ENCODE measurements around the gene HMBS. TPM values are rescaled to one million over a fixed set of nuclear protein-coding genes. Genes with fewer than 3 reads are reported as not detected.
"Not testable (repeated sequence)": the region's sequence is repeated elsewhere in the genome, so short reads cannot be mapped to it uniquely, and the experiment has no call there.

The HMBS gene
- polyA plus RNA-seq: 10 to 100 TPM; 18.4 to 45.3 (median 20.5) TPM
- long read RNA-seq, donor 1, transcript HMBS-201 (14 exons, 1,501 nt): major isoform, 7 of 85 reads
- long read RNA-seq, donor 1, partial matches to known transcripts: 46 of 85 reads
- long read RNA-seq, donor 1, other reads (novel, unspliced or antisense): 30 of 85 reads
- long read RNA-seq, donor 2, partial matches to known transcripts: 0 of 2 reads
- long read RNA-seq, donor 2, other reads (novel, unspliced or antisense): 0 of 2 reads
- long read RNA-seq, donor 3, partial matches to known transcripts: 0 of 6 reads
- long read RNA-seq, donor 3, other reads (novel, unspliced or antisense): 0 of 6 reads
- long read RNA-seq, donor 4: 0 reads
- long read RNA-seq, donor 5, partial matches to known transcripts: 0 of 2 reads
- long read RNA-seq, donor 5, other reads (novel, unspliced or antisense): 0 of 2 reads
- long read RNA-seq, donor 6, transcript HMBS-201 (14 exons, 1,501 nt): major isoform, 6 of 7 reads
- long read RNA-seq, donor 6, partial matches to known transcripts: 0 of 7 reads
- long read RNA-seq, donor 6, other reads (novel, unspliced or antisense): 0 of 7 reads
- long read RNA-seq, donor 7: 0 reads
- long read RNA-seq, donor 8, partial matches to known transcripts: 0 of 1 reads
- long read RNA-seq, donor 8, other reads (novel, unspliced or antisense): 0 of 1 reads
- long read RNA-seq, donor 9, partial matches to known transcripts: 0 of 3 reads
- long read RNA-seq, donor 9, other reads (novel, unspliced or antisense): 0 of 3 reads
- long read RNA-seq, donor 10, transcript HMBS-201 (14 exons, 1,501 nt): major isoform, 6 of 8 reads
- long read RNA-seq, donor 10, partial matches to known transcripts: 0 of 8 reads
- long read RNA-seq, donor 10, other reads (novel, unspliced or antisense): 0 of 8 reads

GRCh38 chr11:119084663-119085436 is at the start of gene HMBS:
Gene HMBS, plus strand, starts transcription at chr11:119084881. Its CDS starts 153 bp downstream, at chr11:119085034.
- no peaks in the 10 kb centered on the region for H3K9me3 ChIP-seq (ENCODE audit: control insufficient read depth in 2 of 2, insufficient read depth in 1 of 2, low read depth in 1 of 2, low read length in 1 of 2)
- FAIRE-seq: no peak
- no peaks in the 10 kb centered on the region for H3K27me3 ChIP-seq (ENCODE audit: control insufficient read depth in 3 of 3, insufficient read depth in 3 of 3, low read length in 3 of 3)

GRCh38 chr11:119038884-119039283 is 45.8 kb upstream of the HMBS start:
- FAIRE-seq: no peak
- WGBS, 3 donors: 87 to 90% (median 88%) methylated on average over 5 of the region's 5 CpGs
- H3K27ac ChIP-seq (ENCODE audit: low read depth in 1 of 3, low read length in 2 of 3): no peak overlapping the region

More at GRCh38 chr11:119084663-119085436, at the start of gene HMBS:
- WGBS, 3 donors: 0% methylated on average over 43 to 45 of the region's 45 CpGs
- H3K36me3 ChIP-seq (ENCODE audit: control insufficient read depth in 3 of 3, insufficient read depth in 2 of 3, low read depth in 1 of 3, low read length in 3 of 3): peaks cover 5 to 58% (median 13%) of the 10 kb centered on the region in 3 donors
- peaks cover 3 to 39% (median 3%) of the 10 kb centered on the region in 3 donors for H3K4me1 ChIP-seq (ENCODE audit: control insufficient read depth in 3 of 3, insufficient read depth in 2 of 3, low read depth in 1 of 3, low read length in 2 of 3)
- peak; percentile 97 to 98 for DNase-seq
- peak within 1 kb of the TSS; percentile 60 to 73 (median 70) for H3K4me3 ChIP-seq (ENCODE audit: low read depth in 1 of 3, low read length in 3 of 3)
- peak within 1 kb of the TSS; percentile 38 to 92 (median 91) for H3K27ac ChIP-seq (ENCODE audit: low read depth in 1 of 3, low read length in 2 of 3)

GRCh38 chr11:119039471-119039870 is 45.2 kb upstream of the HMBS start:
- not testable (repeated sequence) for H3K36me3 ChIP-seq (ENCODE audit: control insufficient read depth in 3 of 3, insufficient read depth in 2 of 3, low read depth in 1 of 3, low read length in 3 of 3); H3K4me3 ChIP-seq (ENCODE audit: low read depth in 1 of 3, low read length in 3 of 3); DNase-seq; H3K27ac ChIP-seq (ENCODE audit: low read depth in 1 of 3, low read length in 2 of 3); FAIRE-seq; H3K9me3 ChIP-seq (ENCODE audit: control insufficient read depth in 2 of 2, insufficient read depth in 1 of 2, low read depth in 1 of 2, low read length in 1 of 2); H3K27me3 ChIP-seq (ENCODE audit: control insufficient read depth in 3 of 3, insufficient read depth in 3 of 3, low read length in 3 of 3); H3K4me1 ChIP-seq (ENCODE audit: control insufficient read depth in 3 of 3, insufficient read depth in 2 of 3, low read depth in 1 of 3, low read length in 2 of 3)
- WGBS, 3 donors: 43 to 74% (median 56%) methylated on average over 6 to 11 of the region's 11 CpGs

More at GRCh38 chr11:119038884-119039283, 45.8 kb upstream of the HMBS start:
- Histone ChIP-seq H3K36me3 (ENCODE audit: control insufficient read depth in 3 of 3, insufficient read depth in 2 of 3, low read depth in 1 of 3, low read length in 3 of 3) (peaks cover 0 to 2% (median 0%) of the 10 kb centered on the region in 3 donors), H3K9me3 (ENCODE audit: control insufficient read depth in 2 of 2, insufficient read depth in 1 of 2, low read depth in 1 of 2, low read length in 1 of 2) (no peaks in the 10 kb centered on the region), H3K27me3 (ENCODE audit: control insufficient read depth in 3 of 3, insufficient read depth in 3 of 3, low read length in 3 of 3) (no peaks in the 10 kb centered on the region), H3K4me3 (ENCODE audit: low read depth in 1 of 3, low read length in 3 of 3) (no peak overlapping the region), H3K4me1 (ENCODE audit: control insufficient read depth in 3 of 3, insufficient read depth in 2 of 3, low read depth in 1 of 3, low read length in 2 of 3) (no peaks in the 10 kb centered on the region)
- DNase-seq: no peak

GRCh38 chr11:119041821-119042514 is 42.7 kb upstream of the HMBS start:
- no peak for DNase-seq
- WGBS, 3 donors: 89 to 98% (median 91%) methylated on average over 4 of the region's 4 CpGs
- Histone ChIP-seq H3K4me1 (ENCODE audit: control insufficient read depth in 3 of 3, insufficient read depth in 2 of 3, low read depth in 1 of 3, low read length in 2 of 3) (no peaks in the 10 kb centered on the region), H3K4me3 (ENCODE audit: low read depth in 1 of 3, low read length in 3 of 3) (no peak overlapping the region), H3K36me3 (ENCODE audit: control insufficient read depth in 3 of 3, insufficient read depth in 2 of 3, low read depth in 1 of 3, low read length in 3 of 3) (peaks cover 10 to 30% (median 16%) of the 10 kb centered on the region in 3 donors), H3K27ac (ENCODE audit: low read depth in 1 of 3, low read length in 2 of 3) (no peak overlapping the region), H3K27me3 (ENCODE audit: control insufficient read depth in 3 of 3, insufficient read depth in 3 of 3, low read length in 3 of 3) (no peaks in the 10 kb centered on the region), H3K9me3 (ENCODE audit: control insufficient read depth in 2 of 2, insufficient read depth in 1 of 2, low read depth in 1 of 2, low read length in 1 of 2) (no peaks in the 10 kb centered on the region)
- no peak for FAIRE-seq

GRCh38 chr11:119042927-119043326 is 41.8 kb upstream of the HMBS start:
- no peak overlapping the region for H3K27ac ChIP-seq (ENCODE audit: low read depth in 1 of 3, low read length in 2 of 3)
- H3K4me1 ChIP-seq (ENCODE audit: control insufficient read depth in 3 of 3, insufficient read depth in 2 of 3, low read depth in 1 of 3, low read length in 2 of 3): no peaks in the 10 kb centered on the region
- H3K4me3 ChIP-seq (ENCODE audit: low read depth in 1 of 3, low read length in 3 of 3): no peak overlapping the region
- FAIRE-seq (no peak), DNase-seq (no peak)
- no peaks in the 10 kb centered on the region for H3K27me3 ChIP-seq (ENCODE audit: control insufficient read depth in 3 of 3, insufficient read depth in 3 of 3, low read length in 3 of 3)
- H3K9me3 ChIP-seq (ENCODE audit: control insufficient read depth in 2 of 2, insufficient read depth in 1 of 2, low read depth in 1 of 2, low read length in 1 of 2): no peaks in the 10 kb centered on the region
- WGBS, 3 donors: 88 to 95% (median 89%) methylated on average over 9 of the region's 9 CpGs
- H3K36me3 ChIP-seq (ENCODE audit: control insufficient read depth in 3 of 3, insufficient read depth in 2 of 3, low read depth in 1 of 3, low read length in 3 of 3): peaks cover 15 to 39% (median 22%) of the 10 kb centered on the region in 3 donors

- H3K27ac ChIP-seq (ENCODE audit: low read depth in 1 of 3, low read length in 2 of 3): no peak overlapping the region
- FAIRE-seq (no peak), DNase-seq (no peak)
- no peaks in the 10 kb centered on the region for H3K27me3 ChIP-seq (ENCODE audit: control insufficient read depth in 3 of 3, insufficient read depth in 3 of 3, low read length in 3 of 3)
- no peaks in the 10 kb centered on the region for H3K4me1 ChIP-seq (ENCODE audit: control insufficient read depth in 3 of 3, insufficient read depth in 2 of 3, low read depth in 1 of 3, low read length in 2 of 3)
- 79 to 87% (median 80%) methylated on average over 5 to 6 of the region's 6 CpGs for WGBS, 3 donors
- H3K4me3 ChIP-seq (ENCODE audit: low read depth in 1 of 3, low read length in 3 of 3): no peak overlapping the region
- H3K36me3 ChIP-seq (ENCODE audit: control insufficient read depth in 3 of 3, insufficient read depth in 2 of 3, low read depth in 1 of 3, low read length in 3 of 3): peaks cover 19 to 57% (median 22%) of the 10 kb centered on the region in 3 donors
- no peaks in the 10 kb centered on the region for H3K9me3 ChIP-seq (ENCODE audit: control insufficient read depth in 2 of 2, insufficient read depth in 1 of 2, low read depth in 1 of 2, low read length in 1 of 2)
Observed at GRCh38 chr11:119044708-119045107, 40.0 kb upstream of the HMBS start.

- H3K36me3 ChIP-seq (ENCODE audit: control insufficient read depth in 3 of 3, insufficient read depth in 2 of 3, low read depth in 1 of 3, low read length in 3 of 3): peaks cover 19 to 73% (median 25%) of the 10 kb centered on the region in 3 donors
- DNase-seq (no peak), FAIRE-seq (no peak)
- no peaks in the 10 kb centered on the region for H3K9me3 ChIP-seq (ENCODE audit: control insufficient read depth in 2 of 2, insufficient read depth in 1 of 2, low read depth in 1 of 2, low read length in 1 of 2)
- no peaks in the 10 kb centered on the region for H3K4me1 ChIP-seq (ENCODE audit: control insufficient read depth in 3 of 3, insufficient read depth in 2 of 3, low read depth in 1 of 3, low read length in 2 of 3)
- no peak overlapping the region for H3K4me3 ChIP-seq (ENCODE audit: low read depth in 1 of 3, low read length in 3 of 3)
- no peak overlapping the region for H3K27ac ChIP-seq (ENCODE audit: low read depth in 1 of 3, low read length in 2 of 3)
- no peaks in the 10 kb centered on the region for H3K27me3 ChIP-seq (ENCODE audit: control insufficient read depth in 3 of 3, insufficient read depth in 3 of 3, low read length in 3 of 3)
- WGBS, 3 donors: 93 to 99% (median 96%) methylated on average over 6 of the region's 6 CpGs
Observed at GRCh38 chr11:119046489-119046888, 38.2 kb upstream of the HMBS start.
